Dendritic cell treated with granulocyte-macrophage colony-stimulating factor and Interleukin-4, amounts not matched to agents 40 ng/mL and 50 ng/mL, for 4 days (primary cell): ENCODE measurements around the gene TBCEL.

ENCODE experiments used
- H3K27ac Mint-ChIP-seq: one replicate; pipeline ENCODE4 v1.8.0; 2022; ENCODE audit warnings: mild to moderate bottlenecking, mixed read lengths
- H3K27me3 Mint-ChIP-seq: one replicate; pipeline ENCODE4 v1.8.0; 2022; ENCODE audit warnings: mild to moderate bottlenecking, mixed read lengths
- H3K36me3 Mint-ChIP-seq: one replicate; pipeline ENCODE4 v1.8.0; 2022; ENCODE audit warnings: low read depth, mixed read lengths
- H3K4me1 Mint-ChIP-seq: one replicate; pipeline ENCODE4 v1.8.0; 2022; ENCODE audit warnings: low read depth, mixed read lengths
- H3K4me3 Mint-ChIP-seq: one replicate; pipeline ENCODE4 v1.8.0; 2022; ENCODE audit warnings: mild to moderate bottlenecking, moderate library complexity, mixed read lengths
- H3K9me3 Mint-ChIP-seq: one replicate; pipeline ENCODE4 v1.8.0; 2022; ENCODE audit warnings: mixed read lengths
- intact Hi-C: fragments of 100-400 bp; cut with micrococcal nuclease; formaldehyde crosslinking; loops from one replicate; pipeline ENCODE4 v1.15.0; 2022

Gene TBCEL

GRCh38 chr11:121138259-121138658 lies 114.4 kb downstream of the TBCEL start:
- no peaks in the 10 kb centered on the region for H3K9me3 Mint-ChIP-seq
- no peaks in the 10 kb centered on the region for H3K36me3 Mint-ChIP-seq
- H3K27ac Mint-ChIP-seq = no peak overlapping the region
- H3K4me3 Mint-ChIP-seq = no peak overlapping the region
- intact Hi-C loops = no loop called here
- H3K4me1 Mint-ChIP-seq = no peaks in the 10 kb centered on the region
- peaks cover 7% of the 10 kb centered on the region for H3K27me3 Mint-ChIP-seq

- intact Hi-C loops = no loop called here
- H3K27me3 Mint-ChIP-seq = peaks cover 4% of the 10 kb centered on the region
- H3K27ac Mint-ChIP-seq = no peak overlapping the region
- no peak overlapping the region for H3K4me3 Mint-ChIP-seq
- no peaks in the 10 kb centered on the region for H3K36me3 Mint-ChIP-seq
- no peaks in the 10 kb centered on the region for H3K9me3 Mint-ChIP-seq
- no peaks in the 10 kb centered on the region for H3K4me1 Mint-ChIP-seq
Measured at GRCh38 chr11:121140369-121140768, 116.5 kb downstream of the TBCEL start.
